WTC11 (cell line): ENCODE results near the gene SLC1A3.

Experiments used
- ATF1 ChIP-seq: sonication (generic); formaldehyde crosslinking; IDR thresholded peaks from 2 replicates; pipeline ENCODE4 v1.8.1; 2023; ENCODE audit warnings: mild to moderate bottlenecking, moderate library complexity, missing genetic modification reagents
- CTCF ChIP-seq: fragments of 200-600 bp; IDR thresholded peaks from 2 replicates; pipeline ENCODE4 v1.8.0; 2022; ENCODE audit warnings: antibody characterized with exemption
- JUN ChIP-seq: sonication (generic); formaldehyde crosslinking; IDR thresholded peaks from 2 replicates; pipeline ENCODE4 v1.8.0; 2023; ENCODE audit warnings: mild to moderate bottlenecking, missing genetic modification reagents
- TEAD1 ChIP-seq: sonication (generic); formaldehyde crosslinking; IDR thresholded peaks from 2 replicates; pipeline ENCODE4 v1.8.0; 2022; ENCODE audit warnings: mild to moderate bottlenecking, missing genetic modification reagents
- USF2 ChIP-seq: sonication (generic); formaldehyde crosslinking; IDR thresholded peaks from 2 replicates; pipeline ENCODE4 v1.8.1; 2023; ENCODE audit warnings: mild to moderate bottlenecking, missing genetic modification reagents, moderate library complexity
- ZNF532 ChIP-seq: fragments of 250-450 bp; sonication (Bioruptor Pico); IDR thresholded peaks from 2 replicates; pipeline ENCODE4 v1.9.0; 2021; ENCODE audit warnings: mild to moderate bottlenecking, borderline replicate concordance

- no peak for TF ChIP-seq ATF1
- no peak for TF ChIP-seq JUN (CRISPR knock-in tag)
- TF ChIP-seq CTCF: no peak
- no peak for TF ChIP-seq ZNF532 (CRISPR knock-in tag)
- TF ChIP-seq USF2 (CRISPR knock-in tag): no peak
- no peak for TF ChIP-seq TEAD1 (CRISPR knock-in tag)
These were observed 30.7 kb downstream of the SLC1A3 start for GRCh38 chr5:36637101-36637500.
